ENCODE results near the gene ANXA3. TPM values are rescaled to one million over a fixed set of nuclear protein-coding genes. Genes with fewer than 3 reads are reported as not detected.
A peak's percentile ranks its signal among the peaks of the same experiment; 100 is the strongest.
"Not testable (repeated sequence)": the region's sequence is repeated elsewhere in the genome, so short reads cannot be mapped to it uniquely, and the experiment has no call there.

ANXA3 gene
- total RNA-seq, 1 donor from 2014 or later: 182 TPM

- no peak for TF ChIP-seq CTCF (IDR thresholded peaks at IDR 0.05)
- Histone ChIP-seq H3K27ac (no peak overlapping the region), H3K36me3 (no peaks in the 10 kb centered on the region), H3K4me3 (no peak overlapping the region), H3K4me1 (peaks cover 4% of the 10 kb centered on the region), H3K9me3 (no peaks in the 10 kb centered on the region), H3K27me3 (no peaks in the 10 kb centered on the region)
- intact Hi-C loops (cut with DNase I): no loop called here
- no peak for ATAC-seq
- no peak for DNase-seq
Measured at GRCh38 chr4:78543424-78544125, 8.0 kb upstream of the ANXA3 start.

GRCh38 chr4:78544678-78545077, 6.9 kb upstream of the ANXA3 start:
- no peak for DNase-seq
- H3K9me3 ChIP-seq: no peaks in the 10 kb centered on the region
- no peaks in the 10 kb centered on the region for H3K36me3 ChIP-seq
- peaks cover 4% of the 10 kb centered on the region for H3K4me1 ChIP-seq
- no peak overlapping the region for H3K27ac ChIP-seq
- no peak overlapping the region for H3K4me3 ChIP-seq
- intact Hi-C loops (cut with DNase I): no loop called here
- no peak for ATAC-seq
- H3K27me3 ChIP-seq: no peaks in the 10 kb centered on the region
- TF ChIP-seq CTCF (IDR thresholded peaks at IDR 0.05): no peak

GRCh38 chr4:78545275-78546246, 6.0 kb upstream of the ANXA3 start:
- H3K9me3 ChIP-seq: no peaks in the 10 kb centered on the region
- DNase-seq: no peak
- peaks cover 4% of the 10 kb centered on the region for H3K4me1 ChIP-seq
- no peak for ATAC-seq
- intact Hi-C loops (cut with DNase I): no loop called here
- no peak overlapping the region for H3K27ac ChIP-seq
- no peak for TF ChIP-seq CTCF (IDR thresholded peaks at IDR 0.05)
- no peak overlapping the region for H3K4me3 ChIP-seq
- no peaks in the 10 kb centered on the region for H3K36me3 ChIP-seq
- H3K27me3 ChIP-seq: no peaks in the 10 kb centered on the region

- H3K4me1 ChIP-seq; H3K27me3 ChIP-seq; H3K9me3 ChIP-seq; ATAC-seq; H3K36me3 ChIP-seq; DNase-seq; H3K4me3 ChIP-seq; H3K27ac ChIP-seq; intact Hi-C loops (cut with DNase I): not testable (repeated sequence)
Measured at GRCh38 chr4:78547899-78548298, 3.7 kb upstream of the ANXA3 start.

GRCh38 chr4:78548889-78549288, 2.7 kb upstream of the ANXA3 start:
- DNase-seq; intact Hi-C loops (cut with DNase I); ATAC-seq; H3K4me3 ChIP-seq; H3K27ac ChIP-seq; H3K36me3 ChIP-seq; H3K27me3 ChIP-seq; H3K9me3 ChIP-seq: not testable (repeated sequence)
- peaks cover 11% of the 10 kb centered on the region for H3K4me1 ChIP-seq

- DNase-seq: no peak
- ATAC-seq: peak; percentile 75
- no peak for TF ChIP-seq CTCF (IDR thresholded peaks at IDR 0.05)
- no peaks in the 10 kb centered on the region for H3K27me3 ChIP-seq
- H3K9me3 ChIP-seq: no peaks in the 10 kb centered on the region
- H3K27ac ChIP-seq: peak overlapping the region; percentile 83
- intact Hi-C loops (cut with DNase I): no loop called here
- peaks cover 8% of the 10 kb centered on the region for H3K4me1 ChIP-seq
- H3K36me3 ChIP-seq: no peaks in the 10 kb centered on the region
- H3K4me3 ChIP-seq: peak overlapping the region; percentile 58
Measured at GRCh38 chr4:78552389-78553042, 946 bp downstream of the ANXA3 start.
